ENCODE results near the gene ZBTB48.
"Not testable (repeated sequence)": the region's sequence is repeated elsewhere in the genome, so short reads cannot be mapped to it uniquely, and the experiment has no call there.

The ZBTB48 gene

DNA sequence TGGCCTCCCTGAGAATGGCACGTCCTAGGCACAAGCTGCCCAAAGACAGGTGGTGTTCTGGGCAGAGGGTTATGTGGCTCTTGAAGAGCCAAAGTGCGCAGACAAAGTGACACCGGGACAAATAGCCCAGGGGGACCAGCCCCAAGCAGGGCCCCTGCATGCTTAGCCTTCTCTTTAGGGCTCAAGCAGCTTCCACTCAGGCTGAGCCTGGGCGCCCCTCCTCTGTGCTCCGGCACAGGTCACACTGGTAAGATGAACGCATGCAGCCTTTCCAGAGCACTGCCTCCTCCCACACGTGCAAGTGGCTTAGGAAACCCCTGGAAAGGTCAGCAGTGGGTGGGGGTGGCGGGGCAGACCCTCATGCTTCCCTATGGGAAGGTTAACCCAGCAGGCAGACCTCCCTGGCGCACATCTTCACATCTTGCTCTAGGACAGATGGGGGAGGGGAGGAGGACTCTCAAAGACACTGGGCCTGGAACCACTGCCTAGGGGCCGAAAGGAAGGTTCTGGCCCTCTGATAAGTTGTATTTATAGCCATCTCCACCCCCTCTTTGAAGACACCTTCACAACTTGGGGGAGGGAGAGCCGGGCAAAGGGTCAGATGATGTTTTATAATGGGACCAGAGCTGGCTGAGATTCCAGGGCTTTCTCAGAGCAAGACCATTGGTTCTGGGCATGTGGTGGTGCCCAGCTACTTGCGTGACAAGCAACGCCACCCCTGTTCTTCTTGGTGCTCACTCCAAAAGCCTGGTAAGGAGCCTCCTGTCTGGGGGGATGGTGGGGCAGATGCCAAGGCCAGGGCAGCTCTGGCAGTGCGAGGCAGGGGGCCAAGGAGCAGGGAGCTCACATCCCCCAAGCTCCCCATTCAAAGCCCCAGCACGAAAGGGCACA lies 17.3 kb downstream of the ZBTB48 start:
- no peak for DNase-seq (ENCODE audit: low read depth)
- no peak overlapping the region for H3K4me3 ChIP-seq (ENCODE audit: low read depth, low read length)
- TF ChIP-seq, protein P1, sequence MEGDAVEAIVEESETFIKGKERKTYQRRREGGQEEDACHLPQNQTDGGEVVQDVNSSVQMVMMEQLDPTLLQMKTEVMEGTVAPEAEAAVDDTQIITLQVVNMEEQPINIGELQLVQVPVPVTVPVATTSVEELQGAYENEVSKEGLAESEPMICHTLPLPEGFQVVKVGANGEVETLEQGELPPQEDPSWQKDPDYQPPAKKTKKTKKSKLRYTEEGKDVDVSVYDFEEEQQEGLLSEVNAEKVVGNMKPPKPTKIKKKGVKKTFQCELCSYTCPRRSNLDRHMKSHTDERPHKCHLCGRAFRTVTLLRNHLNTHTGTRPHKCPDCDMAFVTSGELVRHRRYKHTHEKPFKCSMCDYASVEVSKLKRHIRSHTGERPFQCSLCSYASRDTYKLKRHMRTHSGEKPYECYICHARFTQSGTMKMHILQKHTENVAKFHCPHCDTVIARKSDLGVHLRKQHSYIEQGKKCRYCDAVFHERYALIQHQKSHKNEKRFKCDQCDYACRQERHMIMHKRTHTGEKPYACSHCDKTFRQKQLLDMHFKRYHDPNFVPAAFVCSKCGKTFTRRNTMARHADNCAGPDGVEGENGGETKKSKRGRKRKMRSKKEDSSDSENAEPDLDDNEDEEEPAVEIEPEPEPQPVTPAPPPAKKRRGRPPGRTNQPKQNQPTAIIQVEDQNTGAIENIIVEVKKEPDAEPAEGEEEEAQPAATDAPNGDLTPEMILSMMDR (conservative IDR thresholded peaks at IDR 0.05; ENCODE audit: low read depth, low read length), result no peak

DNA sequence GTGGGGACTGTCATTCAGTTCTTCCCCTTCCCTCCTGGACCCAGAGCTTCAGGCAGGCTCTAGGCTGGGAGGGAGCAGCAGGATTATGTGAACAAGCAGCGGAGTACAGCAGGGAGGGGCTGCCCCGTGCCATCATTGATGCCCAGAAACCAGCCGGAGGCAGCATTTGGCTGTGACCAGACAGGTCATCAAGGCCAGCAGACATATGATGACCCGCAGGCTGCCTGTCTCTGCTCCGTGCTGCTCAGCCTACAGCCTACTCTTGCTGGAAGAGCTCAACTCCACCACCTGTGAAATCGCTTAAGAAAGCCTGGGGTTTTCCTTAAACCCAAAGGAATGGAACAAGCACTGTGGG lies 18.0 kb downstream of the ZBTB48 start:
- TF ChIP-seq, protein P1 (conservative IDR thresholded peaks at IDR 0.05; ENCODE audit: low read depth, low read length), result no peak
- H3K4me3 ChIP-seq (ENCODE audit: low read depth, low read length), result no peak overlapping the region
- DNase-seq (ENCODE audit: low read depth), result no peak

DNA sequence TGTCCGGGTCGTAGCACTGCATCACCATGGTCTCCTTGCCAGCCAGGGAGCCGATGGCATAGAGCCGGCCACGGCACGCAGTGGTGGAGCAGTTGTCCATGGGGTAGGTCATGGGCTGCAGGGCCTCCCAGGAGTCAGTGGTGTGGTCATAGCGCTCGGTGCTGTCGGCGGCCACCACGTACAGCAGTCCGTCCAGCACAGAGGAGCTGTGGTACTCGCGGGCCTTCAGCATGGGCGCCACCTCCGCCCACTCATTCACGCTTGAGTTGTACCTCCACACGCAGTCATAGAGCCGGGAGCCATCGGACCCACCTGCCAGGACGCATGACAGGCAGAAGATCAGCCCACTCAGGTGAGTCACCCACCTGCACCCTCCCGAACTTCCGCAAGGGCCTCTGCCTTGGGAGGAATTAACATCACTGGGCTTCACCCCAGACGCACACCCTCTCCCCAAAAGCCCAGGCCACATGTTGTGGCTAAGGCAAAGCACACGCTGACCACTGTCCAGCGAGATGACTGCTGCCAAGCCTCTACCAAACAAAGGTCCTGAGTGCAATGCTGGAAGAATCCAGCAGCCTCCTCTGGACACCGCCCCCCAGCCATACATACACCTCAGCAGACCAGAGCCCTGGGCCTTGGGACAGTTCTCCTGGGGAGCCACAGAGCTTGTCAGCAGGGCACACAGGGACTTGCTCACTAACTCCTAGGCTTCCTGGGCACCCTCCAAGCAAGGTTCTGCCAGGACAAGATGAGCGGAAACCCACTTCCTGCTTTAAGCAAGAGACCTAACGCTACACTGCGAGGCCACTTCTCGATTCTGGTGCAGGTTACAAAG lies 19.6 kb downstream of the ZBTB48 start:
- TF ChIP-seq, protein P1 (conservative IDR thresholded peaks at IDR 0.05; ENCODE audit: low read depth, low read length), result no peak
- peak overlapping the region; percentile 46 for H3K4me3 ChIP-seq (ENCODE audit: low read depth, low read length)
- DNase-seq (ENCODE audit: low read depth), result peak; percentile 30

DNA sequence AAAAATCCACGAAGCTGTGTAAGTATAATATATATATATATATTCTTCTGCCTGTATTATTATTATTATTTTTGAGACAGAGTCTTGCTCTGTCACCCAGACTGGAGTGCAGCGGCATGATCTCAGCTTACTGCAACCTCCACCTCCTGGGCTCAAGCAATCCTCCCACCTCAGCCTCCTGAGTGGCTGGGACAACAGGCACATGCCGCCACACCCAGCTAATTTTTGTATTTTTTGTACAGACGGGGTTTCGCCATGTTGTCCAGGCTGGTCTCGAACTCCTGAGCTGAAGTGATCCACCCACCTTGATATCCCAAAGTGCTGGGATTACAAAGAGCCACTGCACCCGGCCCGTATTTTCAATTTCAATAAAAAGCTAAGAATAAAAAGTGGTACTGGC lies 20.2 kb downstream of the ZBTB48 start:
- H3K4me3 ChIP-seq (ENCODE audit: low read depth, low read length), result peak overlapping the region; percentile 97
- DNase-seq (ENCODE audit: low read depth), result not testable (repeated sequence)

DNA sequence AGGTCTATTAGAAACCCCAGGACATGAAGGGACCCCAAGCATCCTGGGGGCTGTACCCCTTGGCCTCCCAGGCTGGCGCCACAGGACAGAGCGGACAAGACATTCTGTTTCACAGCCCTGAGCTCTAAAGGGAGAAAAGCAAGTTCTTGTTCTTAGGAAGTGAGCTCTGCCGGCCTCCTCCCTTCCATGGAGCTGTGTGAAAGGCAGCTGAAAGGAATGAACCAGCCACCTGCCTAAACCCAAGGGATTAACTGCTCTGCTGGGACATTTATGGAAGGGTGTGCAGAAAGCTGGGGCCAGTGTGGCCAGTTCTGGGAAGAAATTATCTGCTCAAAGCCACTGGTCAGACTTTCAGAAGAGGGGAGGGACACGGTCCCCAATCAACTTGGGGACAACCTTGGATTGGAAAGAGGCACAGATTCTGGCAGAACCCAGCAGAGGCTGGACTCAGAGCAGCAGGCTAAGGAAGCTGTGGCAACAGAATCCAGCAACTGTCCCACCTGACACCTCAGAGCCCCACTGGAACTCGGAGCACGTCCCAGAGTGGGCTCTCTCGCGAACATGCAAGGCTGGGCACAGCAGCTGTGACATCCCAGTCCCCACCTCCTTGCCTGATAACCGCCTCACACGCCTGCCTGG lies 20.7 kb downstream of the ZBTB48 start:
- peak overlapping the region; percentile 97 for H3K4me3 ChIP-seq (ENCODE audit: low read depth, low read length)
- peak; percentile 43 for DNase-seq (ENCODE audit: low read depth)
- TF ChIP-seq, protein P1 (conservative IDR thresholded peaks at IDR 0.05; ENCODE audit: low read depth, low read length), result no peak

DNA sequence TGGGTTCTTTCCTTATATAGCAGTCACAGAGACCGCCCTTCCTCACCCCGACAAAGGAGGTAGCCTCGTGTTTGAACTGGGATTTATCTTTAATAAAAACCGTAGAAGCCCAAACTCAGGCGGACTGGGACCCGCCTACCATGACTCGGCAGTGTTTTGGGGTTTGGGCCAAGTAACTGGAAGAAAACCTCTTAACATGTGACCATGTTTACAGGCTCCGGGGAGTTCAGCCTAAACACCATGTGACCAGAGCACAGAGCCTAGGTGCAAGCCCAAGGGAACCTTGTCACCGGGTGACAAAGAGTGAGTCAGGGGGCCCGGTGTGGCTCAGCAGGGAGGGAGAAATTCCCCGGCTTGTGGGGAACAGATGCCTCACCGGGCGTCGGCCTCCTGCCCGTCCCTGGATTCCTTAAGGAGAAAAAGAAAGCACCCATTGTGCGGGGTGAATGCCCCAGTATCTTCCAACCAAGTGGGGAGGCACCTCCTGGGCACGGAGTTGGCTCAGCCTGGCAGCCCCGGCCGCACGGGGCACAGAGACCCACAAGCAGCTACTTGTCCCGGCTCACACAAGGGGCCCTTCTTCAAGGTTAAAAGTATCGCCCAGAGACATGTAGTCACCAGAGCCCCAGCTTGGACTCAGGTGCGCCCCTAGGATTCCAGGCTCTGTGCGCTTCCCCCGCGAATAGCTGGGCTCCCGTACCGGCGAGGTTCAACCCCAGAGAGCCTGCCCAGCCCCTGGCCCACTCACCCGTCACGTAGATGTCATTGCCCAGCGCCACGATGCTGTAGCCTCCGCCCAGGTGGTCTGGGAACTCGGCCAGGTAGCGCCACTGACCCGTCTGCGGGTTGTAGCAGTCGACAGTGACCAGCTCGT lies 21.5 kb downstream of the ZBTB48 start:
- peak overlapping the region; percentile 97 for H3K4me3 ChIP-seq (ENCODE audit: low read depth, low read length)
- TF ChIP-seq, protein P1 (conservative IDR thresholded peaks at IDR 0.05; ENCODE audit: low read depth, low read length), result peak; percentile 20
- peak; percentile 95 for DNase-seq (ENCODE audit: low read depth)

Measured in choroid plexus epithelial cell (primary cell).